ENCODE results near the gene SIL1. TPM values are rescaled to one million over a fixed set of nuclear protein-coding genes. Genes with fewer than 3 reads are reported as not detected.

The SIL1 gene
- total and polyA plus RNA-seq, 2 of the 13 experiments (the other 11 are each of a cell fraction or from before 2014, with no cell fraction given) = 26.0 to 30.0 TPM

GRCh38 chr5:139073956-139074355 is 124.2 kb downstream of the SIL1 start (continued):
- TF ChIP-seq CEBPB (IDR thresholded peaks at IDR 0.05; ENCODE audit: borderline replicate concordance, low read depth, low read length) (peak; percentile 21; the same call in 1 of the 2 replicates), PAXIP1 (CRISPR knock-in tag; conservative IDR thresholded peaks at IDR 0.05) (0 out of 2 replicates have a peak, but pooled peaks have one; percentile 26), NCOA2 (CRISPR knock-in tag; IDR thresholded peaks at IDR 0.05) (0 out of 2 replicates have a peak, but pooled peaks have one; percentile 43), ARID5B (CRISPR knock-in tag; IDR thresholded peaks at IDR 0.05) (peak; percentile 31; the same call in 1 of the 2 replicates), RARA (CRISPR knock-in tag; IDR thresholded peaks at IDR 0.05) (peak; percentile 50; the same call in 1 of the 2 replicates), BCL6 (CRISPR knock-in tag; IDR thresholded peaks at IDR 0.05) (peak; percentile 11; the same call in 1 of the 2 replicates), POGZ (CRISPR knock-in tag; IDR thresholded peaks at IDR 0.05) (0 out of 2 replicates have a peak, but pooled peaks have one; percentile 26), TEAD3 (CRISPR knock-in tag; optimal IDR thresholded peaks at IDR 0.05; ENCODE audit: borderline replicate concordance) (peak; percentile 93)
